ENCODE results near the gene BPHL.

GRCh38 chr6:3073382-3073781 lies 45.1 kb upstream of the BPHL start:
- no peak for TF ChIP-seq SRF (IDR thresholded peaks at IDR 0.05; ENCODE audit: low read depth)
- TF ChIP-seq CEBPB (IDR thresholded peaks at IDR 0.05; ENCODE audit: low read depth): no peak

Measured in HCT116 (cell line).